HepG2 (cell line): Measurements from ENCODE around the gene ZNF764. TPM values are rescaled to one million over a fixed set of nuclear protein-coding genes. Genes with fewer than 3 reads are reported as not detected.
A peak's percentile ranks its signal among the peaks of the same experiment; 100 is the strongest.

Experiments
- ARID2 ChIP-seq: sonication (generic); formaldehyde crosslinking; IDR thresholded peaks from 2 replicates; pipeline ENCODE4 v1.8.1; 2022; ENCODE audit warnings: mild to moderate bottlenecking, missing genetic modification reagents, borderline replicate concordance
- CC2D1A ChIP-seq: sonication (generic); formaldehyde crosslinking; IDR thresholded peaks from 2 replicates; pipeline ENCODE4 v1.8.1; 2023; ENCODE audit warnings: mild to moderate bottlenecking, missing genetic modification reagents
- EEA1 ChIP-seq: sonication (generic); formaldehyde crosslinking; IDR thresholded peaks from 2 replicates; pipeline ENCODE4 v1.5.1; 2020; ENCODE audit warnings: mild to moderate bottlenecking, missing genetic modification reagents, borderline replicate concordance
- MAX ChIP-seq: IDR thresholded peaks from 2 replicates; pipeline ENCODE4 v1.6.1; 2012; ENCODE audit warnings: inconsistent platforms
- MTERF4 ChIP-seq: sonication (generic); formaldehyde crosslinking; IDR thresholded peaks from 2 replicates; pipeline ENCODE4 v1.8.0; 2023; ENCODE audit warnings: mild to moderate bottlenecking, missing genetic modification reagents
- NFE2 ChIP-seq: sonication (generic); formaldehyde crosslinking; IDR thresholded peaks from 2 replicates; pipeline ENCODE4 v1.4.0; 2020; ENCODE audit warnings: missing genetic modification reagents
- NR0B2 ChIP-seq: sonication (generic); formaldehyde crosslinking; IDR thresholded peaks from 2 replicates; pipeline ENCODE4 v1.4.0; 2020; ENCODE audit warnings: mild to moderate bottlenecking, missing genetic modification reagents
- SKI ChIP-seq: fragments of 450-650 bp; IDR thresholded peaks from one replicate; pipeline ENCODE4 v1.6.1; 2018; ENCODE audit warnings: mild to moderate bottlenecking; ENCODE audit not compliant: partially characterized antibody
- SNAPC2 ChIP-seq: sonication (generic); formaldehyde crosslinking; IDR thresholded peaks from 2 replicates; pipeline ENCODE4 v1.8.1; 2022; ENCODE audit warnings: mild to moderate bottlenecking, missing genetic modification reagents
- TBP ChIP-seq: sonication (generic); formaldehyde crosslinking; IDR thresholded peaks from 2 replicates; pipeline ENCODE4 v1.5.0; 2020; ENCODE audit warnings: missing genetic modification reagents
- ZNF20 ChIP-seq: sonication (generic); formaldehyde crosslinking; IDR thresholded peaks from 2 replicates; pipeline ENCODE4 v1.4.0; 2020; ENCODE audit warnings: mild to moderate bottlenecking, moderate library complexity, missing genetic modification reagents
- ZNF260 ChIP-seq: sonication (generic); formaldehyde crosslinking; IDR thresholded peaks from 2 replicates; pipeline ENCODE4 v1.4.0; 2020; ENCODE audit warnings: missing genetic modification reagents, low read depth, mild to moderate bottlenecking, borderline replicate concordance
- ZNF343 ChIP-seq: sonication (generic); formaldehyde crosslinking; IDR thresholded peaks from 2 replicates; pipeline ENCODE4 v1.4.0; 2020; ENCODE audit warnings: mild to moderate bottlenecking, missing genetic modification reagents
- ZNF460 ChIP-seq: sonication (generic); formaldehyde crosslinking; IDR thresholded peaks from 2 replicates; pipeline ENCODE4 v1.5.1; 2020; ENCODE audit warnings: missing genetic modification reagents, mild to moderate bottlenecking, borderline replicate concordance
- ZNF577 ChIP-seq: sonication (generic); formaldehyde crosslinking; IDR thresholded peaks from 2 replicates; pipeline ENCODE4 v1.4.0; 2020; ENCODE audit warnings: mild to moderate bottlenecking, low read depth, missing genetic modification reagents, borderline replicate concordance
- ZNF766 ChIP-seq: sonication (generic); formaldehyde crosslinking; IDR thresholded peaks from 2 replicates; pipeline ENCODE4 v1.5.0; 2020; ENCODE audit warnings: missing genetic modification reagents, borderline replicate concordance
- ZNF775 ChIP-seq: sonication (generic); formaldehyde crosslinking; IDR thresholded peaks from 2 replicates; pipeline ENCODE4 v1.4.0; 2020; ENCODE audit warnings: missing genetic modification reagents, mild to moderate bottlenecking, moderate library complexity, borderline replicate concordance
- polyA plus RNA-seq, 8 experiments: library from polyadenylated mRNA; depleted of rRNA in 3 of 8; stranded (reverse) in 7 of 8; unstranded in 1 of 8; fragments of >200 nt; fragmentation: Illumina TruSeq in 4 of 8; extraction: Trizol in 4 of 8; gene quantifications; 2 replicates each; pipeline versions ENCODE4 v1.2.1 to v1.2.3, GENCODE V29; 2011 to 2016; ENCODE audit warnings: low read depth in 4 of 8, missing spikeins in 1 of 8, mixed read lengths in 1 of 8; ENCODE audit not compliant: insufficient read depth in 1 of 8
- total RNA-seq, 5 experiments: library from RNA; depleted of rRNA; stranded (reverse); fragments of >200 nt; fragmentation: Illumina TruSeq; extraction: Trizol; gene quantifications; 2 replicates each; pipeline ENCODE4 v1.2.3, GENCODE V29; 2016; ENCODE audit warnings: low read depth in 1 of 5
- TF ChIP-seq, protein P1 (sequence below): sonication (generic); formaldehyde crosslinking; IDR thresholded peaks from 2 replicates; pipeline ENCODE4 v1.4.0; 2020; ENCODE audit warnings: mild to moderate bottlenecking, missing genetic modification reagents, borderline replicate concordance
- TF ChIP-seq, protein P2 (sequence below): sonication (generic); formaldehyde crosslinking; IDR thresholded peaks from 2 replicates; pipeline ENCODE4 v1.4.0; 2020; ENCODE audit warnings: mild to moderate bottlenecking, missing genetic modification reagents
- TF ChIP-seq, protein P3 (sequence below), 2 experiments: sonication (generic) in 1 of 2; formaldehyde crosslinking in 1 of 2; IDR thresholded peaks; 2 replicates each; pipeline versions ENCODE4 v1.4.0 to v1.6.1; 2018 to 2020; ENCODE audit warnings: missing genetic modification reagents in 2 of 2, borderline replicate concordance in 1 of 2, low read depth in 1 of 2, mild to moderate bottlenecking in 1 of 2, missing biosample characterization in 1 of 2

ZNF764 gene
- total and polyA plus RNA-seq, 2 of the 13 experiments (the other 11 are each of a cell fraction or from before 2014, with no cell fraction given) = 4.1 to 9.1 TPM

DNA sequence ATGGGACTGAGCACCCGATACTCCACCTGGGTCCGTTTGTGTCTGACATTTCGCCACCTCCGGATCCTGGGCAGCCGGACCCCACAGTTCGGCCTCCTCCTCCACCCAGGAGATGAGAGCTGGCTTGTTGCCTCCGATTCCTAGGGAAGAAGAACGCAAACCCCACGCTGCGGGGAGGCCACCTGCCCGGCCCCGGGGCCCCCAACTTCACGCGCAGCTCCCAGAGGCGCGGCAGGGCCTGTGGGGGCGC lies 542 bp downstream of the ZNF764 start (continued):
- TF ChIP-seq CC2D1A (CRISPR knock-in tag) (no peak), ARID2 (CRISPR knock-in tag) (no peak), ZNF20 (peak; percentile 90; the same call in 1 of the 2 replicates), NFE2 (CRISPR knock-in tag) (no peak), TBP (CRISPR knock-in tag) (no peak), MTERF4 (no peak; the same call in 1 of the 2 replicates), ZNF343 (CRISPR knock-in tag) (no peak), EEA1 (peak; percentile 90; the same call in 1 of the 2 replicates), ZNF775 (no peak), ZNF577 (no peak), ZNF260 (CRISPR knock-in tag) (no peak), SKI (peak; percentile 23), ZNF766 (CRISPR knock-in tag) (0 out of 2 replicates have a peak, but pooled peaks have one; percentile 78), ZNF460 (no peak), SNAPC2 (CRISPR knock-in tag) (no peak), MAX (peak; percentile 9; the same call in 1 of the 2 replicates), NR0B2 (CRISPR knock-in tag) (peak; percentile 42)
- TF ChIP-seq, protein P1, sequence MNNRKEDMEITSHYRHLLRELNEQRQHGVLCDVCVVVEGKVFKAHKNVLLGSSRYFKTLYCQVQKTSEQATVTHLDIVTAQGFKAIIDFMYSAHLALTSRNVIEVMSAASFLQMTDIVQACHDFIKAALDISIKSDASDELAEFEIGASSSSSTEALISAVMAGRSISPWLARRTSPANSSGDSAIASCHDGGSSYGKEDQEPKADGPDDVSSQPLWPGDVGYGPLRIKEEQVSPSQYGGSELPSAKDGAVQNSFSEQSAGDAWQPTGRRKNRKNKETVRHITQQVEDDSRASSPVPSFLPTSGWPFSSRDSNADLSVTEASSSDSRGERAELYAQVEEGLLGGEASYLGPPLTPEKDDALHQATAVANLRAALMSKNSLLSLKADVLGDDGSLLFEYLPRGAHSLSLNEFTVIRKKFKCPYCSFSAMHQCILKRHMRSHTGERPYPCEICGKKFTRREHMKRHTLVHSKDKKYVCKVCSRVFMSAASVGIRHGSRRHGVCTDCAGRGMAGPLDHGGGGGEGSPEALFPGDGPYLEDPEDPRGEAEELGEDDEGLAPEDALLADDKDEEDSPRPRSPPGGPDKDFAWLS = no peak
- TF ChIP-seq, protein P2, sequence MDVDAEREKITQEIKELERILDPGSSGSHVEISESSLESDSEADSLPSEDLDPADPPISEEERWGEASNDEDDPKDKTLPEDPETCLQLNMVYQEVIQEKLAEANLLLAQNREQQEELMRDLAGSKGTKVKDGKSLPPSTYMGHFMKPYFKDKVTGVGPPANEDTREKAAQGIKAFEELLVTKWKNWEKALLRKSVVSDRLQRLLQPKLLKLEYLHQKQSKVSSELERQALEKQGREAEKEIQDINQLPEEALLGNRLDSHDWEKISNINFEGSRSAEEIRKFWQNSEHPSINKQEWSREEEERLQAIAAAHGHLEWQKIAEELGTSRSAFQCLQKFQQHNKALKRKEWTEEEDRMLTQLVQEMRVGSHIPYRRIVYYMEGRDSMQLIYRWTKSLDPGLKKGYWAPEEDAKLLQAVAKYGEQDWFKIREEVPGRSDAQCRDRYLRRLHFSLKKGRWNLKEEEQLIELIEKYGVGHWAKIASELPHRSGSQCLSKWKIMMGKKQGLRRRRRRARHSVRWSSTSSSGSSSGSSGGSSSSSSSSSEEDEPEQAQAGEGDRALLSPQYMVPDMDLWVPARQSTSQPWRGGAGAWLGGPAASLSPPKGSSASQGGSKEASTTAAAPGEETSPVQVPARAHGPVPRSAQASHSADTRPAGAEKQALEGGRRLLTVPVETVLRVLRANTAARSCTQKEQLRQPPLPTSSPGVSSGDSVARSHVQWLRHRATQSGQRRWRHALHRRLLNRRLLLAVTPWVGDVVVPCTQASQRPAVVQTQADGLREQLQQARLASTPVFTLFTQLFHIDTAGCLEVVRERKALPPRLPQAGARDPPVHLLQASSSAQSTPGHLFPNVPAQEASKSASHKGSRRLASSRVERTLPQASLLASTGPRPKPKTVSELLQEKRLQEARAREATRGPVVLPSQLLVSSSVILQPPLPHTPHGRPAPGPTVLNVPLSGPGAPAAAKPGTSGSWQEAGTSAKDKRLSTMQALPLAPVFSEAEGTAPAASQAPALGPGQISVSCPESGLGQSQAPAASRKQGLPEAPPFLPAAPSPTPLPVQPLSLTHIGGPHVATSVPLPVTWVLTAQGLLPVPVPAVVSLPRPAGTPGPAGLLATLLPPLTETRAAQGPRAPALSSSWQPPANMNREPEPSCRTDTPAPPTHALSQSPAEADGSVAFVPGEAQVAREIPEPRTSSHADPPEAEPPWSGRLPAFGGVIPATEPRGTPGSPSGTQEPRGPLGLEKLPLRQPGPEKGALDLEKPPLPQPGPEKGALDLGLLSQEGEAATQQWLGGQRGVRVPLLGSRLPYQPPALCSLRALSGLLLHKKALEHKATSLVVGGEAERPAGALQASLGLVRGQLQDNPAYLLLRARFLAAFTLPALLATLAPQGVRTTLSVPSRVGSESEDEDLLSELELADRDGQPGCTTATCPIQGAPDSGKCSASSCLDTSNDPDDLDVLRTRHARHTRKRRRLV = peak; percentile 39; the same call in 1 of the 2 replicates
- TF ChIP-seq, protein P3, sequence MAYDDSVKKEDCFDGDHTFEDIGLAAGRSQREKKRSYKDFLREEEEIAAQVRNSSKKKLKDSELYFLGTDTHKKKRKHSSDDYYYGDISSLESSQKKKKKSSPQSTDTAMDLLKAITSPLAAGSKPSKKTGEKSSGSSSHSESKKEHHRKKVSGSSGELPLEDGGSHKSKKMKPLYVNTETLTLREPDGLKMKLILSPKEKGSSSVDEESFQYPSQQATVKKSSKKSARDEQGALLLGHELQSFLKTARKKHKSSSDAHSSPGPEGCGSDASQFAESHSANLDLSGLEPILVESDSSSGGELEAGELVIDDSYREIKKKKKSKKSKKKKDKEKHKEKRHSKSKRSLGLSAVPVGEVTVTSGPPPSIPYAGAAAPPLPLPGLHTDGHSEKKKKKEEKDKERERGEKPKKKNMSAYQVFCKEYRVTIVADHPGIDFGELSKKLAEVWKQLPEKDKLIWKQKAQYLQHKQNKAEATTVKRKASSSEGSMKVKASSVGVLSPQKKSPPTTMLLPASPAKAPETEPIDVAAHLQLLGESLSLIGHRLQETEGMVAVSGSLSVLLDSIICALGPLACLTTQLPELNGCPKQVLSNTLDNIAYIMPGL (CRISPR knock-in tag; IDR thresholded peaks at IDR 0.05; ENCODE audit: borderline replicate concordance in 1 of 2, low read depth in 1 of 2) = peak in 1 of 2 experiments; percentile 5; a peak in 1 of 4 replicates
